NCI-H1694 treated with DMSO at 0.1 percent for 48 hours (cell line): ENCODE data around the gene TMEM121.
"Not testable (repeated sequence)": the region's sequence is repeated elsewhere in the genome, so short reads cannot be mapped to it uniquely, and the experiment has no call there.

ENCODE experiments used
- DNase-seq: peaks from one replicate; lab custom pipeline; 2025; lab: John Stamatoyannopoulos, UW

TMEM121 gene

GRCh38 chr14:105528586-105529318 is 2.4 kb downstream of the TMEM121 start:
- no peak for DNase-seq

GRCh38 chr14:105529319-105529568 is 2.9 kb downstream of the TMEM121 start:
- no peak for DNase-seq

- no peak for DNase-seq
Observed at GRCh38 chr14:105529569-105530284, 3.3 kb downstream of the TMEM121 start.

- no peak for DNase-seq
Observed at GRCh38 chr14:105530285-105531087, 4.1 kb downstream of the TMEM121 start.

GRCh38 chr14:105531088-105531893 is 4.9 kb downstream of the TMEM121 start:
- no peak for DNase-seq

GRCh38 chr14:105531894-105532623 is 5.7 kb downstream of the TMEM121 start:
- no peak for DNase-seq

- DNase-seq: no peak
Observed at GRCh38 chr14:105532735-105533141, 6.4 kb downstream of the TMEM121 start.

GRCh38 chr14:105533391-105533790 is 7.0 kb downstream of the TMEM121 start:
- DNase-seq: no peak

GRCh38 chr14:105533811-105534498 is 7.6 kb downstream of the TMEM121 start:
- DNase-seq: no peak

GRCh38 chr14:105534586-105534985 is 8.2 kb downstream of the TMEM121 start:
- no peak for DNase-seq

GRCh38 chr14:105536051-105536450 is 9.7 kb downstream of the TMEM121 start:
- DNase-seq: no peak

- DNase-seq: no peak
Observed at GRCh38 chr14:105536691-105537579, 10.6 kb downstream of the TMEM121 start.

- DNase-seq: peak; percentile 57
Observed at GRCh38 chr14:105537580-105538474, 11.4 kb downstream of the TMEM121 start.

- DNase-seq: no peak
Observed at GRCh38 chr14:105538481-105539049, 12.2 kb downstream of the TMEM121 start.

- no peak for DNase-seq
Observed at GRCh38 chr14:105540811-105541210, 14.4 kb downstream of the TMEM121 start.

- no peak for DNase-seq
Observed at GRCh38 chr14:105541218-105541875, 15.0 kb downstream of the TMEM121 start.

- not testable (repeated sequence) for DNase-seq
Observed at GRCh38 chr14:105545676-105546075, 19.3 kb downstream of the TMEM121 start.

GRCh38 chr14:105546410-105546809 is 20.0 kb downstream of the TMEM121 start:
- DNase-seq: not testable (repeated sequence)
